Measurements from ENCODE around the gene SIGLEC5. TPM values are rescaled to one million over a fixed set of nuclear protein-coding genes. Genes with fewer than 3 reads are reported as not detected.

Gene SIGLEC5
- total RNA-seq, 5 donors from 2014 or later (not counting 1 experiment from before 2014, with no cell fraction given), result 0.16 to 0.26 TPM; not detected in 3

DNA sequence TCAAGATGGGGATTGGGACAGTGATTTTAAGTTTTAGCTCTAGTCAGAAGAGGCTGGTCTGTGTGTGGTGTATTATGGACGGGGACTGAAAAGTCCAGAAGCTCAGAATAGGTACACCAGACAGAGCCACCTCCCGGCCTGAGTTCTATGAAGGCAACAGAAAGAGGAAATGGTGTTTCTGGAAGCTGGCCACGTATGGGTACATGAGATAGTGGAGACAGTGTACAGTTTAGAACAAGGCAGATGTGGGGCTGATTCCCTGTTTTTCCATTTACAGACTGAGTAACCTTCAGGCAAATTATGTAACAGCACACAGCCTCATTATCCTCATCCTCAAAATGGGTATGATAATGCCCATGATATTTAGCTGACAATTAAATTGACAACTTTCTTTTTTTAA, 57.8 kb downstream of the SIGLEC5 start:
- H3K27me3 Mint-ChIP-seq, result peaks cover 7 to 8% of the 10 kb centered on the region in 2 donors
- 68% methylated on average over 2 of the region's 3 CpGs for WGBS (ENCODE audit: insufficient coverage)
- no peaks in the 10 kb centered on the region for H3K9me3 Mint-ChIP-seq
- H3K36me3 Mint-ChIP-seq, result peaks cover 35% of the 10 kb centered on the region
- ChIA-PET POLR2A (no interaction called here), CTCF (no interaction called here)
- no peak overlapping the region for H3K27ac ChIP-seq (ENCODE audit: low read length)
- H3K4me1 Mint-ChIP-seq, result peaks cover 33 to 37% (median 36%) of the 10 kb centered on the region in 3 donors
- no peak for DNase-seq
- no peaks in the 10 kb centered on the region for H3K9me3 ChIP-seq
- peak overlapping the region; percentile 94 to 97 (median 96) for H3K4me3 Mint-ChIP-seq
- no peak for ATAC-seq (replicated peaks in 1 of 4)
- peaks cover 0 to 4% of the 10 kb centered on the region in 2 experiments for H3K27me3 ChIP-seq (replicated peaks in 1 of 2; ENCODE audit: control insufficient read depth in 2 of 2, extremely low read depth in 1 of 2, insufficient read depth in 2 of 2, low read length in 1 of 2)
- no peak overlapping the region for H3K4me3 ChIP-seq (ENCODE audit: control insufficient read depth in 1 of 2, extremely low read depth in 1 of 2, low read length in 1 of 2)
- peaks cover 0 to 14% of the 10 kb centered on the region in 2 donors for H3K36me3 ChIP-seq (ENCODE audit: control insufficient read depth in 2 of 2, extremely low read depth in 1 of 2, insufficient read depth in 1 of 2, low read length in 1 of 2)
- H3K27ac Mint-ChIP-seq, result peak overlapping the region; percentile 39 to 48
- peaks cover 5 to 16% of the 10 kb centered on the region in 2 experiments for H3K4me1 ChIP-seq (ENCODE audit: control insufficient read depth in 1 of 2, extremely low read depth in 1 of 2, insufficient read depth in 2 of 2, low read length in 2 of 2)

DNA sequence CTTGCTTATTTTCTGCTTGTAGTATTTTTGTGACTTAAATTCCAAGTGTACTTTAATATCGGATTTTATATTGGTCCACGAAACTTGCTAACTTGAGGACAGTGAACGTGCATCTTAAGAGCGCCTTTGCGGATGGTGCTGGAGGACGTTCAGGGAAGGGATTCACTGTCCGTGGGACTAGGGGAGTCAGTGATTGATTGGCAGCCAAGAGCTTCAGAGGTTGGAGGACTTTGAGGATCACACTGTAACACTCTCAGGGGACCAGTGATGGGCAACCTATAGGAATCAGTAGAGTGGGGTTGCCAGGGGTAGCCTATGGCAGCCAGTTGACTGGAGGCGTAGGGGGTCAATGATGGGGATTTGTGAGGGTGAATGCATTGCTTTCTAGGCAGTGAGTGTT, 58.6 kb downstream of the SIGLEC5 start:
- Mint-ChIP-seq H3K4me1 (peaks cover 33 to 37% (median 35%) of the 10 kb centered on the region in 3 donors), H3K9me3 (no peaks in the 10 kb centered on the region), H3K27ac (peak overlapping the region; percentile 48 to 87), H3K4me3 (peak overlapping the region; percentile 94 to 97 (median 96)), H3K36me3 (peaks cover 27% of the 10 kb centered on the region), H3K27me3 (peaks cover 7 to 8% of the 10 kb centered on the region in 2 donors)
- ATAC-seq (replicated peaks in 1 of 4), result no peak
- Histone ChIP-seq H3K27ac (ENCODE audit: low read length) (no peak overlapping the region), H3K4me1 (ENCODE audit: control insufficient read depth in 1 of 2, extremely low read depth in 1 of 2, insufficient read depth in 2 of 2, low read length in 2 of 2) (peaks cover 5 to 16% of the 10 kb centered on the region in 2 experiments), H3K4me3 (ENCODE audit: control insufficient read depth in 1 of 2, extremely low read depth in 1 of 2, low read length in 1 of 2) (peak overlapping the region; percentile 76 to 77), H3K9me3 (no peaks in the 10 kb centered on the region), H3K36me3 (ENCODE audit: control insufficient read depth in 2 of 2, extremely low read depth in 1 of 2, insufficient read depth in 1 of 2, low read length in 1 of 2) (peaks cover 0 to 12% of the 10 kb centered on the region in 2 donors), H3K27me3 (replicated peaks in 1 of 2; ENCODE audit: control insufficient read depth in 2 of 2, extremely low read depth in 1 of 2, insufficient read depth in 2 of 2, low read length in 1 of 2) (peaks cover 0 to 4% of the 10 kb centered on the region in 2 experiments)
- WGBS (ENCODE audit: insufficient coverage), result 30% methylated on average over 6 of the region's 8 CpGs
- POLR2A ChIA-PET, result no interaction called here
- CTCF ChIA-PET, result no interaction called here
- peak in 1 of 35 experiments; percentile 20 for DNase-seq

DNA sequence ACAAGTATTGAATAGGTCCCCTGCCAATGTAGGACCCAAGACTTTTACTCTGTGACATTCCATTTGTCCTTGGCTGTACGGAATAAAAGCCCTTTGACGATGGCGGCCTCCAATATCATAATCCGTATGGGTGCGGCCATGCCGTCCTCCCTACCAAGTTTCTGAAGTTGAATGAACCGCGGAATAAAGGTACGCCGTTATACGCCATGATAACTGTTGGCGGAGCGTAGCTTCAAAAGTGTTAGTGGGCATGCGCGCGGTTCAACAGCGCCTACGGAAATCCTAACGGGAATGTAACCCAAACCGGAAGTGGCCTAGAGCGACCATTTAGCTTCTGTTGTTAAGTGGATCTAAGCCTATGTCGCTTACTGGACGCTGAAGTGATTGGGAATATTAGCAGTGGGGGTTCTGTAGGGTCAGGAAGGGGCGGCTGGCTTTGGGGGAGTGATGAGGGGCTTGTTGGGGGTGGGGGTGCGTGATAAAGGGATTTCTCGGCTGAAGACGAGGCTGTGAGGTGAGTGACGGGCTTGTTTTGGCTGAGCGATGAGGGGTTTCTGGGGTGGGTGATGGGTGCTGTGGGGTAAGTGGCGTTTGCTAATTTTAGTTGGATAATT, 59.1 kb downstream of the SIGLEC5 start, which contains the start of gene ZNF175:
ZNF175 (plus strand) TSS at position 322 of the 614 bp plus-strand sequence. CDS start 2,047 bp downstream, outside the sequence.
- WGBS (ENCODE audit: insufficient coverage), result 2% methylated on average over 29 of the region's 30 CpGs
- Histone ChIP-seq H3K4me3 (ENCODE audit: control insufficient read depth in 1 of 2, extremely low read depth in 1 of 2, low read length in 1 of 2) (peak within 1 kb of the TSS; percentile 76 to 77), H3K4me1 (ENCODE audit: control insufficient read depth in 1 of 2, extremely low read depth in 1 of 2, insufficient read depth in 2 of 2, low read length in 2 of 2) (peaks cover 5 to 16% of the 10 kb centered on the region in 2 experiments), H3K9me3 (no peaks in the 10 kb centered on the region), H3K36me3 (ENCODE audit: control insufficient read depth in 2 of 2, extremely low read depth in 1 of 2, insufficient read depth in 1 of 2, low read length in 1 of 2) (peaks cover 0 to 8% of the 10 kb centered on the region in 2 donors), H3K27me3 (replicated peaks in 1 of 2; ENCODE audit: control insufficient read depth in 2 of 2, extremely low read depth in 1 of 2, insufficient read depth in 2 of 2, low read length in 1 of 2) (peaks cover 0 to 4% of the 10 kb centered on the region in 2 experiments), H3K27ac (ENCODE audit: low read length) (peak within 1 kb of the TSS; percentile 15)
- H3K27me3 Mint-ChIP-seq, result peaks cover 7 to 13% of the 10 kb centered on the region in 2 donors
- POLR2A ChIA-PET, result no interaction called here
- H3K36me3 Mint-ChIP-seq, result peaks cover 24% of the 10 kb centered on the region
- ATAC-seq (replicated peaks in 1 of 4), result peak; percentile 91 to 99 (median 98)
- DNase-seq, result peak; percentile 55 to 92 (median 72)
- H3K4me1 Mint-ChIP-seq, result peaks cover 33 to 37% (median 33%) of the 10 kb centered on the region in 3 donors
- peak within 1 kb of the TSS; percentile 94 to 97 (median 96) for H3K4me3 Mint-ChIP-seq
- CTCF ChIA-PET, result no interaction called here
- H3K27ac Mint-ChIP-seq, result peak within 1 kb of the TSS; percentile 80 to 87
- H3K9me3 Mint-ChIP-seq, result no peaks in the 10 kb centered on the region

DNA sequence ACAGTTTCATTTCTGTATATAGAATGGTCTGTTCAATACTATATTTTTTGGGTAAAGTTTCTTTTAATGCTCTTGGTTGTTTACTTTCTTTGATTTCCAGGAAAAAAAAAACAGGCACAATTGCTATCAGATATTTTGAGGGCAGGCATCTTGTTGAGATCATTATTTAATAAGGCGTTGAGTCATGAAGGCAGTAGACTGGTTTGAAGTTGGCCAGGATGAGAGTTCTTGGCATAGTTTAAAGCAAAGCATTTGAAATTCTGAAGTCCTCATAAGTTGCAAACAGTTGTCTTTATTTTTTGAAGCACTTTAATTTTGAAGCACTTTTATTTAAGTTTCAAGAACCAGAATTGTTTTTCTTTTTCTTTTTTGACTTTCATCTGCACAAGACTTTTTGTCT, 61.7 kb downstream of the SIGLEC5 start:
- Mint-ChIP-seq H3K36me3 (peaks cover 9% of the 10 kb centered on the region), H3K4me1 (peaks cover 24 to 27% (median 25%) of the 10 kb centered on the region in 3 donors), H3K4me3 (no peak overlapping the region), H3K27ac (no peak overlapping the region), H3K27me3 (peaks cover 29 to 38% of the 10 kb centered on the region in 2 donors), H3K9me3 (no peaks in the 10 kb centered on the region)
- Histone ChIP-seq H3K4me3 (ENCODE audit: control insufficient read depth in 1 of 2, extremely low read depth in 1 of 2, low read length in 1 of 2) (no peak overlapping the region), H3K27me3 (replicated peaks in 1 of 2; ENCODE audit: control insufficient read depth in 2 of 2, extremely low read depth in 1 of 2, insufficient read depth in 2 of 2, low read length in 1 of 2) (peaks cover 6 to 18% of the 10 kb centered on the region in 2 experiments), H3K4me1 (ENCODE audit: control insufficient read depth in 1 of 2, extremely low read depth in 1 of 2, insufficient read depth in 2 of 2, low read length in 2 of 2) (peaks cover 5 to 16% of the 10 kb centered on the region in 2 experiments), H3K9me3 (no peaks in the 10 kb centered on the region), H3K36me3 (ENCODE audit: control insufficient read depth in 2 of 2, extremely low read depth in 1 of 2, insufficient read depth in 1 of 2, low read length in 1 of 2) (peaks cover 0 to 5% of the 10 kb centered on the region in 2 donors), H3K27ac (ENCODE audit: low read length) (no peak overlapping the region)
- ChIA-PET CTCF (interaction anchor here in 1 of 2 donors (0.6 kb wide), 1 partner anchor 472 kb away, joined by 3 read pairs; no protein-coding TSS in a partner anchor), POLR2A (no interaction called here)
- ATAC-seq (replicated peaks in 1 of 4) (no peak), DNase-seq (no peak)
- WGBS (ENCODE audit: insufficient coverage), result 100% methylated on average over 1 of the region's 1 CpG

DNA sequence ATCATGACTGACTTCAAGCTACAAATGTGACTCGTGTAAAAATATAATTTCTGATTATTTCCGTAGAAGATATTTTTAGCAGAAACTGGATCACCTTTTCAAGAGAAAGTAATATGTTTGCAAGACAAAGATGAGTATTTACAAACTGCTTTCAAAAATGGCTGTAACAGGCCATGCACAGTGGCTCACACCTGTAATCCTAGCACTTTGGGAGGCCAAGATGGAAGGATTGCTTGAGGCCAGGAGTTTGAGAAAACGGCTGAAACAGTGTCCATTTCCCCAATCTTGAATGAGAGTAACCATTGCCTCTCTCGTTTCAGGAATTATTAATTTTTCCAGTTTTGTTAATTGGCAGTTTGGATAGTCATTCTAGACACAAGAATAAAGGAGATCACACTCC, 62.6 kb downstream of the SIGLEC5 start:
- ChIA-PET CTCF (no interaction called here), POLR2A (no interaction called here)
- Mint-ChIP-seq H3K4me1 (peaks cover 20 to 24% (median 23%) of the 10 kb centered on the region in 3 donors), H3K27me3 (peaks cover 35 to 44% of the 10 kb centered on the region in 2 donors), H3K4me3 (no peak overlapping the region), H3K36me3 (peaks cover 4% of the 10 kb centered on the region), H3K27ac (no peak overlapping the region), H3K9me3 (no peaks in the 10 kb centered on the region)
- no peak for DNase-seq
- H3K36me3 ChIP-seq (ENCODE audit: control insufficient read depth in 2 of 2, extremely low read depth in 1 of 2, insufficient read depth in 1 of 2, low read length in 1 of 2), result no peaks in the 10 kb centered on the region
- no peak overlapping the region for H3K4me3 ChIP-seq (ENCODE audit: control insufficient read depth in 1 of 2, extremely low read depth in 1 of 2, low read length in 1 of 2)
- H3K27me3 ChIP-seq (replicated peaks in 1 of 2; ENCODE audit: control insufficient read depth in 2 of 2, extremely low read depth in 1 of 2, insufficient read depth in 2 of 2, low read length in 1 of 2), result peaks cover 6 to 23% of the 10 kb centered on the region in 2 experiments
- no peaks in the 10 kb centered on the region for H3K9me3 ChIP-seq
- no peak for ATAC-seq (replicated peaks in 1 of 4)
- no peak overlapping the region for H3K27ac ChIP-seq (ENCODE audit: low read length)
- WGBS (ENCODE audit: insufficient coverage), result 80% methylated on average over 1 of the region's 4 CpGs
- peaks cover 5 to 16% of the 10 kb centered on the region in 2 experiments for H3K4me1 ChIP-seq (ENCODE audit: control insufficient read depth in 1 of 2, extremely low read depth in 1 of 2, insufficient read depth in 2 of 2, low read length in 2 of 2)

DNA sequence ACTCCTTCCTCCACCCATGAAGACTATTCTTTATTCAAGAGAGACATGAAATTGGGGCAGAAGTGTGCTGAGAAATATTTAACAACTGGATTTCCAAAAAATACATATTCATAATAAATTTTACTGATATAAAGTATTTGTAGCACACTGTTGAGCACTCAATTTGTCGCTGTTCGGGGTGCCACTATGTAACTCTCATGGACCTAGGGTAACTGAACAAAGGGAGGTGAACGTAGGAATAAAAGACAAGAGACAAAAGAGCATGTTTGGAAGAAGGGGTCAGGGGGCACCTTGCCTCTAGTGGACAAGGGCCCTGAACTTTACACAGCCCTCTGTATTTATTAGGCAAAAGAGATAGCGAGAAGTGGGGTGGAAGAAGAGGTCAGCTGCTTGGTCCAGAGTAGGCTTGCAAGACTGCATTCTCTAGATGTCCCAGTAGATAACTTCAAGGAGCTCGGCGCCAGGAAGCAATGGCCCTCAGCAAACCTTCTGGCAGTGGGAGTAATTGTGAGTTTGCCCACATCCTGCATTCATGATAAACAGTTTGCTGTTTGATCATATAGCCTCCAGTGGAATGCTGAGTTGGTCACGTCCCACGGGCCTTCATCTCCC, 63.6 kb downstream of the SIGLEC5 start:
- 75% methylated on average over 3 of the region's 8 CpGs for WGBS (ENCODE audit: insufficient coverage)
- H3K36me3 Mint-ChIP-seq, result no peaks in the 10 kb centered on the region
- no peak overlapping the region for H3K27ac ChIP-seq (ENCODE audit: low read length)

More for the DNA sequence above, 63.6 kb downstream of the SIGLEC5 start:
- Histone ChIP-seq H3K9me3 (no peaks in the 10 kb centered on the region), H3K27me3 (replicated peaks in 1 of 2; ENCODE audit: control insufficient read depth in 2 of 2, extremely low read depth in 1 of 2, insufficient read depth in 2 of 2, low read length in 1 of 2) (peaks cover 7 to 23% of the 10 kb centered on the region in 2 experiments), H3K4me1 (ENCODE audit: control insufficient read depth in 1 of 2, extremely low read depth in 1 of 2, insufficient read depth in 2 of 2, low read length in 2 of 2) (peaks cover 5 to 8% of the 10 kb centered on the region in 2 experiments), H3K36me3 (ENCODE audit: control insufficient read depth in 2 of 2, extremely low read depth in 1 of 2, insufficient read depth in 1 of 2, low read length in 1 of 2) (no peaks in the 10 kb centered on the region), H3K4me3 (ENCODE audit: control insufficient read depth in 1 of 2, extremely low read depth in 1 of 2, low read length in 1 of 2) (no peak overlapping the region)
- peaks cover 10 to 14% (median 13%) of the 10 kb centered on the region in 3 donors for H3K4me1 Mint-ChIP-seq
- POLR2A ChIA-PET, result no interaction called here
- peaks cover 41 to 49% of the 10 kb centered on the region in 2 donors for H3K27me3 Mint-ChIP-seq
- no peak overlapping the region for H3K27ac Mint-ChIP-seq
- no peaks in the 10 kb centered on the region for H3K9me3 Mint-ChIP-seq
- H3K4me3 Mint-ChIP-seq, result no peak overlapping the region
- no peak for DNase-seq
- CTCF ChIA-PET, result no interaction called here
- no peak for ATAC-seq (replicated peaks in 1 of 4)

All from T-cell (primary cell).